WERI-Rb-1 (cell line): ENCODE results near the gene CTNNA3.

ENCODE experiments used
- DNase-seq: peaks from one replicate; pipeline ENCODE4 v3.0.0-alpha.2; 2020
- H3K27ac ChIP-seq: fragments of 250-450 bp; sonication (Bioruptor Pico); 2 replicates; pipeline ENCODE4 v1.5.1; 2020; ENCODE audit warnings: mild to moderate bottlenecking, moderate library complexity
- H3K27me3 ChIP-seq: fragments of 250-450 bp; sonication (Bioruptor Pico); 2 replicates; pipeline ENCODE4 v1.5.1; 2021; ENCODE audit warnings: mild to moderate bottlenecking, low read depth, moderate library complexity; ENCODE audit not compliant: insufficient read depth, severe bottlenecking
- H3K36me3 ChIP-seq: fragments of 250-450 bp; sonication (Bioruptor Pico); 2 replicates; pipeline ENCODE4 v1.5.1; 2020; ENCODE audit warnings: mild to moderate bottlenecking, moderate library complexity
- H3K4me3 ChIP-seq: 2 replicates; pipeline ENCODE4 v1.5.1; 2011; ENCODE audit warnings: low read depth, mild to moderate bottlenecking, control low read depth, low read length
- H3K9me3 ChIP-seq: fragments of 250-450 bp; sonication (Bioruptor Pico); 2 replicates; pipeline ENCODE4 v1.5.1; 2021; ENCODE audit warnings: mild to moderate bottlenecking, moderate library complexity; ENCODE audit not compliant: severe bottlenecking
- TF ChIP-seq, protein P1 (sequence below): IDR thresholded peaks from 2 replicates; pipeline ENCODE4 v1.5.1; 2011; ENCODE audit warnings: low read depth, mild to moderate bottlenecking, control low read depth, inconsistent platforms, low read length

CTNNA3 gene

DNA sequence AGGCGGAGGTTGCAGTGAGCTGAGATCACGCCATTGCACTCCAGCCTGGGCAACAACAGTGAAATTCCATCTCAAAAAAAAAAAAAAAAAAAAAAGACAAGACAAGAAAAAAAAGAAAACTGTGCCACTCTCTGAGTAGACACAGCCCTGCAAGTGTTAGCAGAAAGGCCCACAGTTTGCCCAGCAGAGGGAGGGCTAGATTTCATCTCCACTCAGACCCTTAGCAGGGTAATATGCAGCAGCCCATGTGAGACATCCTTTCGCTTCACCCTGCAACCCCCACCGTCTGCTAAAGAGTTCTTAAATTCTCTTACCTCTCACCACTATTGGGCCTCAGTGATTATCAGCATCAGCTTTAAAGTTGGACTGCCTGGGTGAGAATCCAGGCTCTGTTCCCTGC is 38.2 kb downstream of the CTNNA3 start:
- H3K4me3 ChIP-seq = no peak overlapping the region
- H3K9me3 ChIP-seq = no peaks in the 10 kb centered on the region
- TF ChIP-seq, protein P1, sequence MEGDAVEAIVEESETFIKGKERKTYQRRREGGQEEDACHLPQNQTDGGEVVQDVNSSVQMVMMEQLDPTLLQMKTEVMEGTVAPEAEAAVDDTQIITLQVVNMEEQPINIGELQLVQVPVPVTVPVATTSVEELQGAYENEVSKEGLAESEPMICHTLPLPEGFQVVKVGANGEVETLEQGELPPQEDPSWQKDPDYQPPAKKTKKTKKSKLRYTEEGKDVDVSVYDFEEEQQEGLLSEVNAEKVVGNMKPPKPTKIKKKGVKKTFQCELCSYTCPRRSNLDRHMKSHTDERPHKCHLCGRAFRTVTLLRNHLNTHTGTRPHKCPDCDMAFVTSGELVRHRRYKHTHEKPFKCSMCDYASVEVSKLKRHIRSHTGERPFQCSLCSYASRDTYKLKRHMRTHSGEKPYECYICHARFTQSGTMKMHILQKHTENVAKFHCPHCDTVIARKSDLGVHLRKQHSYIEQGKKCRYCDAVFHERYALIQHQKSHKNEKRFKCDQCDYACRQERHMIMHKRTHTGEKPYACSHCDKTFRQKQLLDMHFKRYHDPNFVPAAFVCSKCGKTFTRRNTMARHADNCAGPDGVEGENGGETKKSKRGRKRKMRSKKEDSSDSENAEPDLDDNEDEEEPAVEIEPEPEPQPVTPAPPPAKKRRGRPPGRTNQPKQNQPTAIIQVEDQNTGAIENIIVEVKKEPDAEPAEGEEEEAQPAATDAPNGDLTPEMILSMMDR = no peak
- DNase-seq = no peak
- H3K27ac ChIP-seq = no peak overlapping the region
- H3K27me3 ChIP-seq = no peaks in the 10 kb centered on the region
- H3K36me3 ChIP-seq = no peaks in the 10 kb centered on the region

DNA sequence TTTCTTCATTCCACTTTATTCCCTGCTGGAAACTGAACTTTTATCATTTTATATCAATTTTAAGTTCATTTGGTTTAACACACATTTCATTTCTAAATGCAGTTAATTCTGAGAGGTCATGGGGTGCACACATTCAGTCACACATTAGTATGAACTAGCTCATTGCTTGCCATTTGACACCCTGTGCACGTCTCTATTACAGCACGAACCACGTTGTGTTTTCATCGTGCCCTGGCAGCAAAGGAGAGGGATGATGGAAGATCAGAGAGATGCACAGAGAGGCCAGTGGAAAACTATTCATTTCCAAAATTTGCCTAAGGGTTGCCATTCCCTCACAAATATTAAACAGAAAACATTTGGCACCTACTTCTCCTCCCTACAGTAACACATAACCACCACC is 45.4 kb downstream of the CTNNA3 start:
- no peaks in the 10 kb centered on the region for H3K36me3 ChIP-seq
- no peak overlapping the region for H3K4me3 ChIP-seq
- no peak for DNase-seq
- H3K9me3 ChIP-seq = no peaks in the 10 kb centered on the region
- TF ChIP-seq, protein P1 = no peak
- H3K27me3 ChIP-seq = no peaks in the 10 kb centered on the region
- H3K27ac ChIP-seq = no peak overlapping the region

DNA sequence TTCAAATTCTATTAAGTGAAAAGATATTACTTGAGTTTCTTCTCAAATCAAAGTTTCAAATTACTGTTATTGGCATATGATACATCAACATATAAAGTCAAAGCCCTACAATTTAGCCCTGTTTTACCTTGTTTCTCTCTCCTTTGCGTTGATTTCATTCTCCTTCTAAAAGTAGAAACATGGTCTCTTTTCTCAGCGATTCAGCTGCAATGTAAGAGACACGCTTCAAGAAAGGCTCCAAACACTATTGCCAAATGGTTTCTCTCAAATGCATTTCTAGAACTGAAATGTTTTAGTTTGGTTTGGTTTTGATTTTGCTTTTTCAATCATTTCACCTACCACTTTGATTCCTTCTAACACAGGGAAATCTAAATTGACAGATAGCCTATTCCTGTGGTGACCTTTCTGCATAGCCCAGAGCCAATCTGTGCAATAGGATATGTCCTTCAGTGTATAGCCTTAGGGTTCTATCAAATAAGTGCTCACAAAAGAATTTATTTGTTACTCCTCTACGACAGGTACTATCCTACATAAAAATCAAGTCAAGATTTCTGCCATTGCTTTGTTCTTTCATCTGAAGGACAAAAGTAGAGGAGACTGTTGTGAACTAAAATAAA is 47.3 kb downstream of the CTNNA3 start:
- Histone ChIP-seq H3K27me3 (no peaks in the 10 kb centered on the region), H3K9me3 (no peaks in the 10 kb centered on the region), H3K4me3 (no peak overlapping the region), H3K36me3 (no peaks in the 10 kb centered on the region), H3K27ac (no peak overlapping the region)
- DNase-seq = no peak
- TF ChIP-seq, protein P1 = no peak

DNA sequence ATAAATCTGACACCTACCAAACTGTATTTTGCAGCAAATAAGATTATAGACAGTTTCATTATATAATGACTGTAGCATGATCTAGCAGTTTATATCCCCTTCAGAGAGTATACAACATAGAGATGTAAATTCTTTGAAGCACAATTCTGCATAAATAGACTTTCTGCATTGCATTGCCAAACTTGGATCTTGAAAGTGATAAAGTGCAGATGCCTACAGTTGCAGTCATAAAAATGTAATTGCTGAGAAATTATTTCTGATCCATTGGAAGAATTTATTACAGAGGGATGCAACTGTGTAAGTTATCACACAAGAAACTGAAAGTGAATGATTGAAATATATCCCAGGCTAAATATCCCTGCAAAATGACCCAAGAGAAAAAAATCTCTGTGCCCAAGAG is 65.1 kb downstream of the CTNNA3 start:
- H3K27ac ChIP-seq = no peak overlapping the region
- peaks cover 3% of the 10 kb centered on the region for H3K9me3 ChIP-seq
- no peak for DNase-seq
- H3K36me3 ChIP-seq = no peaks in the 10 kb centered on the region
- TF ChIP-seq, protein P1 = no peak
- H3K27me3 ChIP-seq = peaks cover 3% of the 10 kb centered on the region
- no peak overlapping the region for H3K4me3 ChIP-seq

DNA sequence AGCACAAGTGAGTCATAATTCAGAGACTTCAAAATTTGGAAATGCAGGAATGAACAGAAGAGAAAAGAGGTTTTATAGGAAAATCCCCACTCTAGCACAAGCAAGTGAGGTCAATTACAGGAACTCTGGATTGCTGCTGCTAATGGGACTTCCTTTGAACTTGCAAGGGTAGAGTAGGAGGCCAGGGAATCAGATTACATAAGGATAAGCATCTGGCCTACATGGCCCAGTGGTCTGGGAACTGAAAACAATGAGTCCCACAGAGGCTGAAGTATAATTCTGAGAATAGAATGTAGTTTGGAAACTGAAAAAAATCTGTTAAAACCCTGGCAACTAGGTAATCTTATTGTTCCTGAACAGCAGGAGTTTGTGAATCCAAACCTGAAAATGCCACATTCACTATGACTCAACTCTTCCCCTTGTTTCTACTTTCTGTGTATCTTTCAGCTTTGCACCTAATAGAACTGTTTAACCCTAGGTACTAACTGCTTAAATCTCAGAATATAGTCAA is 66.5 kb downstream of the CTNNA3 start:
- H3K36me3 ChIP-seq = no peaks in the 10 kb centered on the region
- no peak overlapping the region for H3K4me3 ChIP-seq
- H3K27ac ChIP-seq = no peak overlapping the region
- H3K9me3 ChIP-seq = peaks cover 3% of the 10 kb centered on the region
- peaks cover 3% of the 10 kb centered on the region for H3K27me3 ChIP-seq
- TF ChIP-seq, protein P1 = no peak
- no peak for DNase-seq

DNA sequence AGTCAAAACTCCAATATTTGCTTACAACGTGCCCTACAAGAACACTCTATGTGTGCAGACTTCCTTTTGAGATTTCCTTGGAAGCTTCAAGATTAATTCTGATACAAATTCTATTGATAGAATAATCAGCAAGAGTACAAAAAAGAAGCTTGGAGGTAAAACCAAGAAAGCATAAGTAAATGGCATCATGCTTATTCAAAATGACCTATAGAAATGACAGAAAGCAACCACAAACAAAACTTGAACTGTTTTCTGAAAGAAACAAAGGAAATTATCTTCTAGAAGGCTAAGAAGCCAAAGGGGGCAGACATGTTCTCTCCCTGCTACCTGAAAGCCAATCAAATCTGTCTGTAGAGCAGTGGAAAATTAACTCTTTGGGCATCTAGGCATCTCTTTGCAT is 73.0 kb downstream of the CTNNA3 start:
- H3K9me3 ChIP-seq = peaks cover 3% of the 10 kb centered on the region
- TF ChIP-seq, protein P1 = no peak
- H3K4me3 ChIP-seq = no peak overlapping the region
- H3K27me3 ChIP-seq = no peaks in the 10 kb centered on the region
- no peaks in the 10 kb centered on the region for H3K36me3 ChIP-seq
- no peak for DNase-seq
- H3K27ac ChIP-seq = no peak overlapping the region
